DLD1 (cell line): ENCODE data around the gene APLN.

Source experiments
- in situ Hi-C: cut with HindIII; loops from 2 replicates; pipeline ENCODE4 v1.10.0; 2017; ENCODE audit warnings: low sequenced_read_pairs

APLN gene

GRCh38 chrX:129600981-129601424 lies 53.8 kb downstream of the APLN start:
- in situ Hi-C loops: loop anchor here (25.0 kb wide), 1 partner anchor 136 kb away; the partner anchor contains the start of gene XPNPEP2

- in situ Hi-C loops: loop anchor here (25.0 kb wide), 1 partner anchor 137 kb away; the partner anchor contains the start of gene XPNPEP2
These were observed 54.8 kb downstream of the APLN start for GRCh38 chrX:129599996-129600395.

GRCh38 chrX:129599499-129599898 lies 55.3 kb downstream of the APLN start:
- in situ Hi-C loops: no loop called here

GRCh38 chrX:129597905-129598304 lies 56.9 kb downstream of the APLN start:
- in situ Hi-C loops: no loop called here

GRCh38 chrX:129596077-129596476 lies 58.7 kb downstream of the APLN start:
- in situ Hi-C loops: no loop called here
